Measurements from ENCODE around the gene AEBP2. TPM values are rescaled to one million over a fixed set of nuclear protein-coding genes. Genes with fewer than 3 reads are reported as not detected.
A peak's percentile ranks its signal among the peaks of the same experiment; 100 is the strongest.
"Not testable (repeated sequence)": the region's sequence is repeated elsewhere in the genome, so short reads cannot be mapped to it uniquely, and the experiment has no call there.

Gene AEBP2
- 15.5 and 31.6 TPM in 2 replicates for total RNA-seq (2014; rRNA removed; shearing (Covaris generic); ENCODE audit: low replicate concordance)

GRCh38 chr12:19439059-19440018, at the start of gene AEBP2:
TSS of gene AEBP2 (plus strand) at chr12:19439492. CDS start at chr12:19439700, 208 bp downstream.
- Histone ChIP-seq H3K9me3 (ENCODE audit: low read length) (no peaks in the 10 kb centered on the region), H3K27ac (ENCODE audit: low read length) (0 out of 2 replicates have a peak within 1 kb of the TSS, but pooled peaks have one; percentile 43), H3K9ac (ENCODE audit: low read length) (peak within 1 kb of the TSS; percentile 99), H3K36me3 (ENCODE audit: insufficient read depth, low read length) (peaks cover 18% of the 10 kb centered on the region), H4K20me1 (ENCODE audit: insufficient read depth, low read depth, low read length) (peaks cover 21% of the 10 kb centered on the region), H3K4me2 (ENCODE audit: low read depth, low read length, poor library complexity, severe bottlenecking) (peak within 1 kb of the TSS; percentile 84), H2AFZ (ENCODE audit: low read length) (peak within 1 kb of the TSS; percentile 79; the same call in 1 of the 2 replicates), H3K9me2 (replicated peaks; ENCODE audit: insufficient read depth, low read length) (no peaks in the 10 kb centered on the region), H3K27me3 (ENCODE audit: low read length) (no peaks in the 10 kb centered on the region), H3K79me2 (ENCODE audit: low read length) (peaks cover 45% of the 10 kb centered on the region), H3K4me1 (ENCODE audit: low read length) (peaks cover 31% of the 10 kb centered on the region), H3K4me3 (ENCODE audit: low read length) (peak within 1 kb of the TSS; percentile 77)
- peak; percentile 96 for DNase-seq

GRCh38 chr12:19390051-19390598, 49.2 kb upstream of the AEBP2 start:
- H3K4me2 ChIP-seq (ENCODE audit: low read depth, low read length, poor library complexity, severe bottlenecking): no peak overlapping the region
- H4K20me1 ChIP-seq (ENCODE audit: insufficient read depth, low read depth, low read length): no peaks in the 10 kb centered on the region
- H3K4me3 ChIP-seq (ENCODE audit: low read length): no peak overlapping the region
- no peak for DNase-seq
- H3K27me3 ChIP-seq (ENCODE audit: low read length): no peaks in the 10 kb centered on the region
- no peaks in the 10 kb centered on the region for H3K9me2 ChIP-seq (replicated peaks; ENCODE audit: insufficient read depth, low read length)
- H3K9ac ChIP-seq (ENCODE audit: low read length): no peak overlapping the region
- H3K4me1 ChIP-seq (ENCODE audit: low read length): peaks cover 7% of the 10 kb centered on the region
- H3K36me3 ChIP-seq (ENCODE audit: insufficient read depth, low read length): no peaks in the 10 kb centered on the region
- H2AFZ ChIP-seq (ENCODE audit: low read length): no peak overlapping the region
- no peaks in the 10 kb centered on the region for H3K9me3 ChIP-seq (ENCODE audit: low read length)
- no peaks in the 10 kb centered on the region for H3K79me2 ChIP-seq (ENCODE audit: low read length)
- no peak overlapping the region for H3K27ac ChIP-seq (ENCODE audit: low read length)

GRCh38 chr12:19392644-19393043, 46.6 kb upstream of the AEBP2 start:
- not testable (repeated sequence) for H3K9me2 ChIP-seq (replicated peaks; ENCODE audit: insufficient read depth, low read length)

GRCh38 chr12:19394385-19394784, 44.9 kb upstream of the AEBP2 start:
- DNase-seq: no peak
- no peak overlapping the region for H3K27ac ChIP-seq (ENCODE audit: low read length)
- no peaks in the 10 kb centered on the region for H3K36me3 ChIP-seq (ENCODE audit: insufficient read depth, low read length)
- H3K4me1 ChIP-seq (ENCODE audit: low read length): peaks cover 7% of the 10 kb centered on the region
- no peak overlapping the region for H3K4me3 ChIP-seq (ENCODE audit: low read length)
- no peaks in the 10 kb centered on the region for H4K20me1 ChIP-seq (ENCODE audit: insufficient read depth, low read depth, low read length)
- no peaks in the 10 kb centered on the region for H3K9me2 ChIP-seq (replicated peaks; ENCODE audit: insufficient read depth, low read length)
- H3K9me3 ChIP-seq (ENCODE audit: low read length): no peaks in the 10 kb centered on the region
- no peaks in the 10 kb centered on the region for H3K27me3 ChIP-seq (ENCODE audit: low read length)
- no peak overlapping the region for H2AFZ ChIP-seq (ENCODE audit: low read length)
- no peak overlapping the region for H3K4me2 ChIP-seq (ENCODE audit: low read depth, low read length, poor library complexity, severe bottlenecking)
- no peak overlapping the region for H3K9ac ChIP-seq (ENCODE audit: low read length)
- no peaks in the 10 kb centered on the region for H3K79me2 ChIP-seq (ENCODE audit: low read length)

More at GRCh38 chr12:19392644-19393043, 46.6 kb upstream of the AEBP2 start:
- not testable (repeated sequence) for H3K4me2 ChIP-seq (ENCODE audit: low read depth, low read length, poor library complexity, severe bottlenecking); H2AFZ ChIP-seq (ENCODE audit: low read length); H3K27ac ChIP-seq (ENCODE audit: low read length); H3K79me2 ChIP-seq (ENCODE audit: low read length); H3K4me3 ChIP-seq (ENCODE audit: low read length); H3K9me3 ChIP-seq (ENCODE audit: low read length); H3K36me3 ChIP-seq (ENCODE audit: insufficient read depth, low read length); H3K27me3 ChIP-seq (ENCODE audit: low read length); H3K4me1 ChIP-seq (ENCODE audit: low read length); H4K20me1 ChIP-seq (ENCODE audit: insufficient read depth, low read depth, low read length); H3K9ac ChIP-seq (ENCODE audit: low read length); DNase-seq

GRCh38 chr12:19397534-19397933, 41.8 kb upstream of the AEBP2 start:
- Histone ChIP-seq H3K27me3 (ENCODE audit: low read length) (no peaks in the 10 kb centered on the region), H4K20me1 (ENCODE audit: insufficient read depth, low read depth, low read length) (no peaks in the 10 kb centered on the region), H3K27ac (ENCODE audit: low read length) (no peak overlapping the region), H3K9me3 (ENCODE audit: low read length) (no peaks in the 10 kb centered on the region), H3K79me2 (ENCODE audit: low read length) (no peaks in the 10 kb centered on the region), H3K36me3 (ENCODE audit: insufficient read depth, low read length) (no peaks in the 10 kb centered on the region), H3K4me1 (ENCODE audit: low read length) (peaks cover 7% of the 10 kb centered on the region), H3K4me2 (ENCODE audit: low read depth, low read length, poor library complexity, severe bottlenecking) (no peak overlapping the region), H2AFZ (ENCODE audit: low read length) (no peak overlapping the region), H3K9me2 (replicated peaks; ENCODE audit: insufficient read depth, low read length) (no peaks in the 10 kb centered on the region), H3K4me3 (ENCODE audit: low read length) (no peak overlapping the region), H3K9ac (ENCODE audit: low read length) (no peak overlapping the region)
- no peak for DNase-seq

- Histone ChIP-seq H3K9me2 (replicated peaks; ENCODE audit: insufficient read depth, low read length) (no peaks in the 10 kb centered on the region), H3K4me1 (ENCODE audit: low read length) (no peaks in the 10 kb centered on the region), H3K9ac (ENCODE audit: low read length) (no peak overlapping the region), H2AFZ (ENCODE audit: low read length) (no peak overlapping the region), H4K20me1 (ENCODE audit: insufficient read depth, low read depth, low read length) (no peaks in the 10 kb centered on the region), H3K4me3 (ENCODE audit: low read length) (no peak overlapping the region), H3K4me2 (ENCODE audit: low read depth, low read length, poor library complexity, severe bottlenecking) (no peak overlapping the region), H3K79me2 (ENCODE audit: low read length) (no peaks in the 10 kb centered on the region), H3K36me3 (ENCODE audit: insufficient read depth, low read length) (no peaks in the 10 kb centered on the region), H3K27ac (ENCODE audit: low read length) (no peak overlapping the region), H3K9me3 (ENCODE audit: low read length) (no peaks in the 10 kb centered on the region), H3K27me3 (ENCODE audit: low read length) (no peaks in the 10 kb centered on the region)
- no peak for DNase-seq
These were observed 40.6 kb upstream of the AEBP2 start for GRCh38 chr12:19398376-19399363.

GRCh38 chr12:19400649-19401285, 38.5 kb upstream of the AEBP2 start:
- not testable (repeated sequence) for H3K79me2 ChIP-seq (ENCODE audit: low read length); H3K9ac ChIP-seq (ENCODE audit: low read length); H2AFZ ChIP-seq (ENCODE audit: low read length); H3K27ac ChIP-seq (ENCODE audit: low read length); H3K4me3 ChIP-seq (ENCODE audit: low read length); H3K36me3 ChIP-seq (ENCODE audit: insufficient read depth, low read length); H3K27me3 ChIP-seq (ENCODE audit: low read length); H3K4me1 ChIP-seq (ENCODE audit: low read length); H4K20me1 ChIP-seq (ENCODE audit: insufficient read depth, low read depth, low read length); DNase-seq; H3K4me2 ChIP-seq (ENCODE audit: low read depth, low read length, poor library complexity, severe bottlenecking); H3K9me3 ChIP-seq (ENCODE audit: low read length); H3K9me2 ChIP-seq (replicated peaks; ENCODE audit: insufficient read depth, low read length)

All from Karpas-422 (cell line).